ENCODE measurements around the gene APMAP.

Gene APMAP

GRCh38 chr20:25031241-25031640 lies 38.7 kb upstream of the APMAP start:
- no peak for TF ChIP-seq ZSCAN30 (tag by site-specific recombination; IDR thresholded peaks at IDR 0.05)
- TF ChIP-seq IKZF3 (tag by site-specific recombination; IDR thresholded peaks at IDR 0.05): no peak
- no peak for TF ChIP-seq PRDM6 (tag by site-specific recombination; IDR thresholded peaks at IDR 0.05)
- no peak for TF ChIP-seq YY2 (tag by site-specific recombination; IDR thresholded peaks at IDR 0.05)
- TF ChIP-seq ZNF114 (tag by site-specific recombination; IDR thresholded peaks at IDR 0.05): no peak
- no peak for TF ChIP-seq ZEB2 (tag by site-specific recombination; IDR thresholded peaks at IDR 0.05)
- TF ChIP-seq ZNF214 (tag by site-specific recombination; IDR thresholded peaks at IDR 0.05; ENCODE audit: borderline replicate concordance): no peak
- TF ChIP-seq PRDM10 (tag by site-specific recombination; IDR thresholded peaks at IDR 0.05): no peak
- TF ChIP-seq ZNF280D (tag by site-specific recombination; IDR thresholded peaks at IDR 0.05): no peak
- TF ChIP-seq ZNF16 (tag by site-specific recombination; IDR thresholded peaks at IDR 0.05; ENCODE audit: low read depth): no peak
- TF ChIP-seq ZNF169 (tag by site-specific recombination; IDR thresholded peaks at IDR 0.05): no peak
- no peak for TF ChIP-seq ZNF544 (tag by site-specific recombination; IDR thresholded peaks at IDR 0.05)
- Histone ChIP-seq H3K4me3 (ENCODE audit: low read depth, low read length) (no peak overlapping the region), H3K4me1 (ENCODE audit: control insufficient read depth, insufficient read depth, low read length) (peaks cover 7% of the 10 kb centered on the region), H3K9me3 (ENCODE audit: control insufficient read depth, insufficient read depth, low read depth, low read length) (no peaks in the 10 kb centered on the region), H3K36me3 (ENCODE audit: control insufficient read depth in 2 of 2, insufficient read depth in 1 of 2, low read length in 2 of 2) (peaks cover 0 to 3% of the 10 kb centered on the region in 2 experiments; a peak in 1 of 3 replicates), H3K27ac (ENCODE audit: extremely low read depth, low read depth, low read length) (no peak overlapping the region)
- CTCF ChIA-PET: no interaction called here
- POLR2A ChIA-PET: no interaction called here

DNA sequence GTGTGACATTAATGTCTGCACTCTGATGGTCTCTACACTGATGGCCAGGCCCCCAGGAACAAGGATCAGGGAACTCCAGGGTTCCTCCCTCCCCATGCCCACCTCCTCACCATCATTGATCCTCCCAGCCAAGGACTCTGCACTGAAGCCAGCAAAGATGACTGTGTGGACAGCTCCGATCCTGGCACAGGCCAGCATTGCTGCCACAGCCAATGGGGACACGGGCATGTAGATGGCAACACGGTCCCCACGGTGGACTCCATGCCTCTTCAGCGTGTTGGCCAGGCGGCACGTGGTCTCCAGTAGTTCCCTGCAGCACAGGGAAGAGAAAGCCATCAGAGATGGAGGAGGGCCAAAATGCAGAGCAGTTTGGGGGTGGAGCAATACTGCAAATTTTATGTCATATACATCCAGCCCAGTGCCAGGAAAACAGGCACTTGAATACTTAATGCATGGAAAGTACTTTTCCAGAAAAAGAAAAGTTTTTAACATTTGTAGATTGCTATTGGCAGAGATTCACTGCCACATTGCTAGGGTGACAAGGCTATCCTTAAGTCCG lies 38.2 kb upstream of the APMAP start:
- H3K36me3 ChIP-seq (ENCODE audit: control insufficient read depth in 2 of 2, insufficient read depth in 1 of 2, low read length in 2 of 2): peaks cover 0 to 3% of the 10 kb centered on the region in 2 experiments; a peak in 1 of 3 replicates
- CTCF ChIA-PET: no interaction called here
- TF ChIP-seq ZBTB26 (tag by site-specific recombination; optimal IDR thresholded peaks at IDR 0.05) (no peak), ZFP37 (tag by site-specific recombination; IDR thresholded peaks at IDR 0.05) (no peak), SP2 (tag by site-specific recombination; IDR thresholded peaks at IDR 0.05) (no peak), ZBTB49 (tag by site-specific recombination; IDR thresholded peaks at IDR 0.05; ENCODE audit: low read depth) (no peak), ZNF76 (tag by site-specific recombination; IDR thresholded peaks at IDR 0.05; ENCODE audit: borderline replicate concordance, low read depth) (no peak), KLF10 (tag by site-specific recombination; IDR thresholded peaks at IDR 0.05) (no peak), ZNF621 (tag by site-specific recombination; IDR thresholded peaks at IDR 0.05) (no peak), ZNF548 (tag by site-specific recombination; IDR thresholded peaks at IDR 0.05) (no peak), ZNF202 (tag by site-specific recombination; IDR thresholded peaks at IDR 0.05; ENCODE audit: borderline replicate concordance) (no peak), ZNF837 (tag by site-specific recombination; IDR thresholded peaks at IDR 0.05) (no peak), ZNF10 (tag by site-specific recombination; IDR thresholded peaks at IDR 0.05) (no peak)

More for the DNA sequence above, 38.2 kb upstream of the APMAP start:
- Histone ChIP-seq H3K4me3 (ENCODE audit: low read depth, low read length) (no peak overlapping the region), H3K27ac (ENCODE audit: extremely low read depth, low read depth, low read length) (no peak overlapping the region), H3K4me1 (ENCODE audit: control insufficient read depth, insufficient read depth, low read length) (peaks cover 7% of the 10 kb centered on the region), H3K9me3 (ENCODE audit: control insufficient read depth, insufficient read depth, low read depth, low read length) (no peaks in the 10 kb centered on the region)
- POLR2A ChIA-PET: no interaction called here

Data from HEK293 (cell line).